Activated naive CD8-positive, alpha-beta T cell treated with anti-CD3 and anti-CD28 coated beads, Interleukin-2, amount 10 ng/mL, durations not matched to agents 7 days and 5 days (primary cell): Measurements from ENCODE around the gene THADA. TPM values are rescaled to one million over a fixed set of nuclear protein-coding genes. Genes with fewer than 3 reads are reported as not detected.
"Not testable (repeated sequence)": the region's sequence is repeated elsewhere in the genome, so short reads cannot be mapped to it uniquely, and the experiment has no call there.

Source experiments
- ATAC-seq: fragments of 150-1000 bp; cut with Tn5 transposase; one replicate; pipeline ENCODE4 v1.10.0; 2021; ENCODE audit warnings: low read depth, moderate library complexity
- POLR2A ChIA-PET: fragments of 350-600 bp; sonication (Branson Sonifier 250); formaldehyde crosslinking; loops from one replicate; lab custom pipeline; 2021; ENCODE audit warnings: antibody characterized with exemption; lab: Charles Lee
- DNase-seq: peaks from one replicate; pipeline ENCODE4 v3.0.0; 2021
- H3K27ac Mint-ChIP-seq: one replicate; pipeline ENCODE4 v1.8.0; 2022; ENCODE audit warnings: mild to moderate bottlenecking, mixed read lengths
- H3K27me3 Mint-ChIP-seq: one replicate; pipeline ENCODE4 v1.8.0; 2022; ENCODE audit warnings: mild to moderate bottlenecking, moderate library complexity, mixed read lengths
- H3K36me3 Mint-ChIP-seq: one replicate; pipeline ENCODE4 v1.8.0; 2021; ENCODE audit warnings: mild to moderate bottlenecking, mixed read lengths
- H3K4me1 Mint-ChIP-seq: one replicate; pipeline ENCODE4 v1.8.0; 2021; ENCODE audit warnings: mixed read lengths
- H3K4me3 Mint-ChIP-seq: one replicate; pipeline ENCODE4 v1.8.0; 2022; ENCODE audit warnings: mild to moderate bottlenecking, moderate library complexity, mixed read lengths
- H3K9me3 Mint-ChIP-seq: one replicate; pipeline ENCODE4 v1.8.0; 2021; ENCODE audit warnings: mixed read lengths
- total RNA-seq, 2 experiments: library from RNA; stranded (reverse); gene quantifications; one replicate each; pipeline ENCODE4 v1.2.3, GENCODE V29; 2021

The THADA gene
- total RNA-seq = 10 to 100 TPM; 30.5 to 30.8 TPM

- peak within 1 kb of the TSS; percentile 94 for H3K27ac Mint-ChIP-seq
- peaks cover 15% of the 10 kb centered on the region for H3K4me1 Mint-ChIP-seq
- ATAC-seq (peak; percentile 98), DNase-seq (peak; percentile 93)
- POLR2A ChIA-PET = interaction anchor here (0.6 to 2.6 kb wide), 14 partner anchors 9 to 1014 kb away, joined by 3 to 13 read pairs (median 5); partner anchors contain the start of genes CAMKMT, LRPPRC, PLEKHH2 and PREPL
- H3K36me3 Mint-ChIP-seq = peaks cover 2% of the 10 kb centered on the region
- no peaks in the 10 kb centered on the region for H3K27me3 Mint-ChIP-seq
- H3K9me3 Mint-ChIP-seq = no peaks in the 10 kb centered on the region
- H3K4me3 Mint-ChIP-seq = peak within 1 kb of the TSS; percentile 92
These were observed at the start of gene THADA for GRCh38 chr2:43595603-43596412. Gene THADA, minus strand, starts transcription at chr2:43596038. Its CDS starts 3,646 bp downstream, at chr2:43592392.

GRCh38 chr2:43643680-43644079 is 47.8 kb upstream of the THADA start:
- H3K27ac Mint-ChIP-seq = no peak overlapping the region
- H3K4me3 Mint-ChIP-seq = no peak overlapping the region
- DNase-seq = no peak
- peaks cover 3% of the 10 kb centered on the region for H3K36me3 Mint-ChIP-seq
- POLR2A ChIA-PET = no interaction called here
- H3K4me1 Mint-ChIP-seq = no peaks in the 10 kb centered on the region
- H3K27me3 Mint-ChIP-seq = peaks cover 4% of the 10 kb centered on the region
- ATAC-seq = no peak
- H3K9me3 Mint-ChIP-seq = peaks cover 3% of the 10 kb centered on the region

- ATAC-seq (no peak), DNase-seq (no peak)
- Mint-ChIP-seq H3K27me3 (peaks cover 12% of the 10 kb centered on the region), H3K4me1 (peaks cover 4% of the 10 kb centered on the region), H3K36me3 (peaks cover 3% of the 10 kb centered on the region), H3K9me3 (peaks cover 3% of the 10 kb centered on the region), H3K4me3 (no peak overlapping the region), H3K27ac (no peak overlapping the region)
- POLR2A ChIA-PET = no interaction called here
These were observed 46.5 kb upstream of the THADA start for GRCh38 chr2:43642363-43642762.

- peak; percentile 94 for DNase-seq
- H3K36me3 Mint-ChIP-seq = peaks cover 2% of the 10 kb centered on the region
- POLR2A ChIA-PET = interaction anchor here (0.5 to 1.6 kb wide), 5 partner anchors 9 to 827 kb away, joined by 3 to 6 read pairs (median 3); partner anchors contain the start of gene THADA
- H3K4me1 Mint-ChIP-seq = peaks cover 15% of the 10 kb centered on the region
- peak within 1 kb of the TSS; percentile 85 for H3K4me3 Mint-ChIP-seq
- peaks cover 45% of the 10 kb centered on the region for H3K27me3 Mint-ChIP-seq
- peaks cover 3% of the 10 kb centered on the region for H3K9me3 Mint-ChIP-seq
- peak; percentile 99 for ATAC-seq
- H3K27ac Mint-ChIP-seq = peak within 1 kb of the TSS; percentile 76
These were observed 41.4 kb upstream of the THADA start, which contains the start of gene PLEKHH2 for GRCh38 chr2:43637030-43637803. Gene PLEKHH2, plus strand, starts transcription at chr2:43637260. Its CDS starts 7,414 bp downstream, at chr2:43644674.

- peaks cover 3% of the 10 kb centered on the region for H3K9me3 Mint-ChIP-seq
- H3K36me3 Mint-ChIP-seq = peaks cover 2% of the 10 kb centered on the region
- peaks cover 51% of the 10 kb centered on the region for H3K27me3 Mint-ChIP-seq
- H3K4me1 Mint-ChIP-seq = peaks cover 15% of the 10 kb centered on the region
- H3K27ac Mint-ChIP-seq = peak overlapping the region; percentile 76
- POLR2A ChIA-PET = interaction anchor here (0.6 to 1.6 kb wide), 4 partner anchors 9 to 826 kb away, joined by 3 to 6 read pairs (median 4); partner anchors contain the start of gene THADA
- DNase-seq (peak; percentile 35), ATAC-seq (peak; percentile 57)
- peak overlapping the region; percentile 85 for H3K4me3 Mint-ChIP-seq
These were observed 40.8 kb upstream of the THADA start for GRCh38 chr2:43636621-43637020.

- peak overlapping the region; percentile 43 for H3K4me3 Mint-ChIP-seq
- ATAC-seq, H3K36me3 Mint-ChIP-seq, H3K27ac Mint-ChIP-seq, H3K9me3 Mint-ChIP-seq, DNase-seq: not testable (repeated sequence)
- peaks cover 15% of the 10 kb centered on the region for H3K4me1 Mint-ChIP-seq
- H3K27me3 Mint-ChIP-seq = peaks cover 52% of the 10 kb centered on the region
- POLR2A ChIA-PET = interaction anchor here (1.6 kb wide), 1 partner anchor 10 kb away, joined by 4 read pairs; no protein-coding TSS in a partner anchor
These were observed 40.3 kb upstream of the THADA start for GRCh38 chr2:43636153-43636552.

- Mint-ChIP-seq H3K9me3 (peaks cover 3% of the 10 kb centered on the region), H3K36me3 (peaks cover 2% of the 10 kb centered on the region), H3K4me3 (no peak overlapping the region), H3K27ac (no peak overlapping the region), H3K27me3 (peaks cover 56% of the 10 kb centered on the region), H3K4me1 (peaks cover 15% of the 10 kb centered on the region)
- DNase-seq (no peak), ATAC-seq (no peak)
- POLR2A ChIA-PET = no interaction called here
These were observed 38.9 kb upstream of the THADA start for GRCh38 chr2:43634604-43635306.

- ATAC-seq = no peak
- POLR2A ChIA-PET = no interaction called here
- peaks cover 9% of the 10 kb centered on the region for H3K4me1 Mint-ChIP-seq
- DNase-seq = no peak
- no peaks in the 10 kb centered on the region for H3K36me3 Mint-ChIP-seq
- no peaks in the 10 kb centered on the region for H3K9me3 Mint-ChIP-seq
- H3K27me3 Mint-ChIP-seq = peaks cover 51% of the 10 kb centered on the region
- H3K4me3 Mint-ChIP-seq = no peak overlapping the region
- H3K27ac Mint-ChIP-seq = no peak overlapping the region
These were observed 35.9 kb upstream of the THADA start for GRCh38 chr2:43631618-43632317.

- H3K27me3 Mint-ChIP-seq = peaks cover 34% of the 10 kb centered on the region
- no peak for DNase-seq
- H3K9me3 Mint-ChIP-seq = no peaks in the 10 kb centered on the region
- ATAC-seq = no peak
- H3K27ac Mint-ChIP-seq = no peak overlapping the region
- no peak overlapping the region for H3K4me3 Mint-ChIP-seq
- no peaks in the 10 kb centered on the region for H3K4me1 Mint-ChIP-seq
- H3K36me3 Mint-ChIP-seq = no peaks in the 10 kb centered on the region
- POLR2A ChIA-PET = no interaction called here
These were observed 27.2 kb upstream of the THADA start for GRCh38 chr2:43622931-43623451.

- Mint-ChIP-seq H3K36me3 (no peaks in the 10 kb centered on the region), H3K4me3 (no peak overlapping the region), H3K27ac (no peak overlapping the region), H3K27me3 (peaks cover 31% of the 10 kb centered on the region), H3K4me1 (no peaks in the 10 kb centered on the region), H3K9me3 (no peaks in the 10 kb centered on the region)
- DNase-seq (no peak), ATAC-seq (no peak)
- POLR2A ChIA-PET = no interaction called here
These were observed 23.7 kb upstream of the THADA start for GRCh38 chr2:43619511-43619910.

- Mint-ChIP-seq H3K9me3 (no peaks in the 10 kb centered on the region), H3K4me3 (no peak overlapping the region), H3K4me1 (peaks cover 2% of the 10 kb centered on the region), H3K27ac (no peak overlapping the region), H3K36me3 (no peaks in the 10 kb centered on the region), H3K27me3 (peaks cover 13% of the 10 kb centered on the region)
- no peak for ATAC-seq
- no peak for DNase-seq
- POLR2A ChIA-PET = no interaction called here
These were observed 21.3 kb upstream of the THADA start for GRCh38 chr2:43616967-43617680.

- peaks cover 2% of the 10 kb centered on the region for H3K4me1 Mint-ChIP-seq
- H3K4me3 Mint-ChIP-seq = no peak overlapping the region
- H3K9me3 Mint-ChIP-seq = no peaks in the 10 kb centered on the region
- H3K27me3 Mint-ChIP-seq = peaks cover 2% of the 10 kb centered on the region
- DNase-seq (no peak), ATAC-seq (no peak)
- POLR2A ChIA-PET = no interaction called here
- H3K36me3 Mint-ChIP-seq = no peaks in the 10 kb centered on the region
- H3K27ac Mint-ChIP-seq = no peak overlapping the region
These were observed 17.1 kb upstream of the THADA start for GRCh38 chr2:43612944-43613343.
